Neutrophil (primary cell): ENCODE results near the gene NME8.

ENCODE experiments used
- H3K27ac ChIP-seq: fragments of 200-600 bp; sonication (generic); 2 replicates; pipeline ENCODE4 v1.5.1; 2016; ENCODE audit warnings: mild to moderate bottlenecking, moderate library complexity
- H3K27me3 ChIP-seq: fragments of 200-600 bp; sonication (generic); 2 replicates; pipeline ENCODE4 v1.6.0; 2016; ENCODE audit warnings: mild to moderate bottlenecking
- H3K36me3 ChIP-seq: fragments of 200-600 bp; sonication (generic); 2 replicates; pipeline ENCODE4 v1.5.1; 2017
- H3K4me1 ChIP-seq, 2 experiments: fragments of 200-600 bp in 1 of 2; sonication (generic) in 1 of 2; 1 replicate in 1 of 2; 2 replicates in 1 of 2; pipeline versions ENCODE4 v1.5.1 to v1.6.1; 2013 to 2016; ENCODE audit warnings: low read depth in 1 of 2, low read length in 1 of 2, mild to moderate bottlenecking in 1 of 2, moderate library complexity in 1 of 2; ENCODE audit not compliant: control insufficient read depth in 1 of 2, insufficient read depth in 1 of 2
- H3K4me3 ChIP-seq, 2 experiments: fragments of 200-600 bp in 1 of 2; sonication (generic) in 1 of 2; 1 replicate in 1 of 2; 2 replicates in 1 of 2; pipeline ENCODE4 v1.5.1; 2013 to 2016; ENCODE audit warnings: low read depth in 1 of 2, low read length in 1 of 2, mild to moderate bottlenecking in 1 of 2, moderate library complexity in 1 of 2
- H3K9me3 ChIP-seq: fragments of 200-600 bp; sonication (generic); 2 replicates; pipeline ENCODE4 v1.5.1; 2016
- TF ChIP-seq, protein P1 (sequence below): fragments of 200-600 bp; sonication (generic); IDR thresholded peaks from 2 replicates; pipeline ENCODE4 v1.5.1; 2016; ENCODE audit warnings: antibody characterized with exemption

The NME8 gene

DNA sequence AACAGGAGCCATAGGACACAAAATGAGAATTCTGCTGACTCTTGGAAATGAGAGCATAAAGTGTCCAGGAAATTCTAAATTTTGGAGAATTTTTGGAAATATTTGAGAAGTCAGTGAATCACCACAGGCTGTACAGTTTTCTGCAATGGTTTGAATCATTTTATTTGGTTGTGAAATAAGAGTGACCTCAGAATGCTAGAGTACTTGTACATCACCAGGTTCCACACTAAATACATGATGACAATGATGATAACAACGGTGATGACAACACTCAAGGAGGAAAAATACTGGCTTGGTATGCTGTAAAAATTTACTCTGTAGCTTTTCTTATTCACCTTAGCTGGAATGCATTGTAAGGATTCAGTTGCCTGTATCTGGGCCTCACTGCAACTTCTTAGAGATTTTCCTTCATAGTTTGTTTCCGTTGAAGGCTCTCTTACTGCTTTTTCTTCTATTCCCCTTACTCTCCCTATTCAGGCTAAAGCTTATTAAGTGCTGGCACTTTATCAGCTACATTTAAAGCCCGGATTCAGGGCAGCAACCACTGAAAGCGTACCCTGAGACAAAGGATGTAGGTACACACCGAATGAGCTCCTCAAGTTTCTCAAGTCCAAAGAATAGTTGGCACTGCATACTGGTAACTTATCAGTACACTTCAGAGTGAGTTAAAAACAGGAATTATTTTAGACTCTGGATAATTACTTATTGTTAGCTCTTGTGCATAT, 30.2 kb upstream of the NME8 start:
- no peaks in the 10 kb centered on the region for H3K9me3 ChIP-seq
- TF ChIP-seq, protein P1, sequence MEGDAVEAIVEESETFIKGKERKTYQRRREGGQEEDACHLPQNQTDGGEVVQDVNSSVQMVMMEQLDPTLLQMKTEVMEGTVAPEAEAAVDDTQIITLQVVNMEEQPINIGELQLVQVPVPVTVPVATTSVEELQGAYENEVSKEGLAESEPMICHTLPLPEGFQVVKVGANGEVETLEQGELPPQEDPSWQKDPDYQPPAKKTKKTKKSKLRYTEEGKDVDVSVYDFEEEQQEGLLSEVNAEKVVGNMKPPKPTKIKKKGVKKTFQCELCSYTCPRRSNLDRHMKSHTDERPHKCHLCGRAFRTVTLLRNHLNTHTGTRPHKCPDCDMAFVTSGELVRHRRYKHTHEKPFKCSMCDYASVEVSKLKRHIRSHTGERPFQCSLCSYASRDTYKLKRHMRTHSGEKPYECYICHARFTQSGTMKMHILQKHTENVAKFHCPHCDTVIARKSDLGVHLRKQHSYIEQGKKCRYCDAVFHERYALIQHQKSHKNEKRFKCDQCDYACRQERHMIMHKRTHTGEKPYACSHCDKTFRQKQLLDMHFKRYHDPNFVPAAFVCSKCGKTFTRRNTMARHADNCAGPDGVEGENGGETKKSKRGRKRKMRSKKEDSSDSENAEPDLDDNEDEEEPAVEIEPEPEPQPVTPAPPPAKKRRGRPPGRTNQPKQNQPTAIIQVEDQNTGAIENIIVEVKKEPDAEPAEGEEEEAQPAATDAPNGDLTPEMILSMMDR: no peak
- H3K27me3 ChIP-seq: no peaks in the 10 kb centered on the region
- H3K4me1 ChIP-seq: no peaks in the 10 kb centered on the region
- H3K4me3 ChIP-seq: no peak overlapping the region
- no peak overlapping the region for H3K27ac ChIP-seq
- no peaks in the 10 kb centered on the region for H3K36me3 ChIP-seq

DNA sequence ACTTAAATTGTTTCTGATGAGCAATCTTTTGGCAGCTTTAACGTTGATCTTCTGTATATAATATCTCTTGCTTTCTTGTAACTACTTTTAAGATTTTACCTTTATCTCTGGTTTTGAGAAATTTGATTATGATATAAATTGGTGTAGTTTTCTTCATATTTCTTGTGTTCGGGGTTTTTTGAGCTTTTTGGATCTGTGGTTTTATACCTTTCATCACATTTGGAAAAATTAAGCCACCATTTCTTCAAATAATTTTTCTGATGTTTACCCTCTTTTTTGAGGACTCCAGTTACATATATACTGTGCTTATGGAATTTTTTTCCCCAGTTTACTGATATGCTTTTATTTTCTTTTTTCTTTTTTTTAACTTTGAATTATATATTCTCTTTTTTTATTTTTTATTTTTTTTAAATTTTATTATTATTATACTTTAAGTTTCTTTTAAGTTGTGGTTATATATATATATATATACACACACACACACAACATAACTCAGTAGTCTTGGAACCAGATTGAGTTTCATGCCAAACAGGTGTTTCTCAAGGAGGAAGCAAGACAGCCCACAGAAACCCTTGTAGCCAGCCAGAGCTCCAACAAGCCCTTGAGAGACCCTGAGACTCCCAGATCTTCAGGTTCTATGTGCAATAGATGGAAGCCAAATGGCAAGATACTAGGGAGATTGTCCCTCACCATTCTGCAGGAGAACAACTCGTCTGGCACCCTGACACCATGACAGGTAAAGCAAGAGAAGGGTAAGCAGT, 27.5 kb upstream of the NME8 start:
- Histone ChIP-seq H3K9me3 (no peaks in the 10 kb centered on the region), H3K27ac (no peak overlapping the region), H3K4me3 (no peak overlapping the region), H3K36me3 (no peaks in the 10 kb centered on the region), H3K27me3 (no peaks in the 10 kb centered on the region), H3K4me1 (no peaks in the 10 kb centered on the region)
- TF ChIP-seq, protein P1: no peak

DNA sequence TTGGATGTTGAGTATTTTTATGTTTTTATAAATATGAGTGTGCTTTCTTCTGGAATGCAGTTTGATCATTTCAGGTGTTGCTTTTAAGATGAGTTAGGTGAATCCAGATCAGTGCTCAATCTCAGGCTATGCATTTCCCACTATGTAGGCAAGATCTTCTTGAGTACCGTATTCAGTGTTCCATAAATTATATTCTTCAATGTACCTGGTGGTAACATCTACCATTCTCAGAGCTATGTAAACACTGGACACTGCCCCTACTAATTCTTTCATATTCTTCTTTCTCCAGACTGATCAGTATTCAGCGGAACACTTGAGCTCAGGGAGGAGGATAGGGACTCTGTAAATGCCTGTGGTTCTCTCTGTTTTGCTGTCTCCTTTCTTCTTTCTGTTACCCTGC, 25.5 kb upstream of the NME8 start:
- no peaks in the 10 kb centered on the region for H3K27me3 ChIP-seq

DNA sequence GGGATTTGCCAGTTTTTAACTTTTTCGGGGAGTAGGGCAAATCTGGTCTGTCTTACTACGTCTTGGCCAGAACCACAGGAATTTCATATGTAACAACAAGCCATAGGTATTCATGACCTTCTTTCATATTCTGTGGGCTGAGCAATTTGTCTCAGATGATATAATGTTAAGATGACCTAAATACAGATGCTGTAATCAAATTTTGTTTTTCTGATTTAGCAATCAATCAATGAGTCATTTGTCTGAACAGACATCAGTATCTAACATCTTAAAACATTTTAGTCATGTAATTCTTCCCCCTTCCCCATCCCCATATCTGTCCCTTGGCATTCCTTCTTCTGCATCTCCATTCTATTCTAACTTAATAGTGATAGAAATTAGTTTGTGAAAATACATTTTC, 24.8 kb upstream of the NME8 start:
- TF ChIP-seq, protein P1: no peak

More for the DNA sequence above, 25.5 kb upstream of the NME8 start:
- Histone ChIP-seq H3K9me3 (no peaks in the 10 kb centered on the region), H3K27ac (no peak overlapping the region), H3K4me3 (no peak overlapping the region), H3K4me1 (no peaks in the 10 kb centered on the region), H3K36me3 (peaks cover 5% of the 10 kb centered on the region)
- TF ChIP-seq, protein P1: no peak

DNA sequence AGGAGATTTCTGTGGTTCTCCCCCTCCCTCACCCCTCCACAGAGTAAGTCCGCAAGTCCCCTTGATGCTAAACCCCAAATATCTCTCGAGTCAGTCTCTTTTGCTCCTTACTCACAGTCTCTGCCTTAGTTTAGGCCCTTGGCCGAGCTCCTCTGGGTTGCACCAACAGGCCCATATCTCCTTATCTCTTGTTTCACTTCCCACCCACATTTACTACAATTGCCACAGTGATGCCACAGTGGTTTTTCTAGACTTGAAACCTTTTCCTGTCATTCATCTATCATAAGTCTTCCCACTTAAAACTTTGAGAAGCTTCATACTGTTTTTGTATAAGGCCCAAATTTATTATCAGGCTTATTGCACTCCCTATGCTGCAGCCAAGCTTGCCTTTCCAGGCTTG, 23.4 kb upstream of the NME8 start:
- Histone ChIP-seq H3K4me3 (no peak overlapping the region), H3K36me3 (peaks cover 17% of the 10 kb centered on the region), H3K9me3 (no peaks in the 10 kb centered on the region), H3K27me3 (no peaks in the 10 kb centered on the region), H3K4me1 (no peaks in the 10 kb centered on the region), H3K27ac (no peak overlapping the region)
- TF ChIP-seq, protein P1: no peak

More for the DNA sequence above, 24.8 kb upstream of the NME8 start:
- Histone ChIP-seq H3K4me3 (no peak overlapping the region), H3K27ac (no peak overlapping the region), H3K9me3 (no peaks in the 10 kb centered on the region), H3K27me3 (no peaks in the 10 kb centered on the region), H3K4me1 (no peaks in the 10 kb centered on the region), H3K36me3 (peaks cover 5% of the 10 kb centered on the region)
